ENCODE results near the gene LRRC38.

DNA sequence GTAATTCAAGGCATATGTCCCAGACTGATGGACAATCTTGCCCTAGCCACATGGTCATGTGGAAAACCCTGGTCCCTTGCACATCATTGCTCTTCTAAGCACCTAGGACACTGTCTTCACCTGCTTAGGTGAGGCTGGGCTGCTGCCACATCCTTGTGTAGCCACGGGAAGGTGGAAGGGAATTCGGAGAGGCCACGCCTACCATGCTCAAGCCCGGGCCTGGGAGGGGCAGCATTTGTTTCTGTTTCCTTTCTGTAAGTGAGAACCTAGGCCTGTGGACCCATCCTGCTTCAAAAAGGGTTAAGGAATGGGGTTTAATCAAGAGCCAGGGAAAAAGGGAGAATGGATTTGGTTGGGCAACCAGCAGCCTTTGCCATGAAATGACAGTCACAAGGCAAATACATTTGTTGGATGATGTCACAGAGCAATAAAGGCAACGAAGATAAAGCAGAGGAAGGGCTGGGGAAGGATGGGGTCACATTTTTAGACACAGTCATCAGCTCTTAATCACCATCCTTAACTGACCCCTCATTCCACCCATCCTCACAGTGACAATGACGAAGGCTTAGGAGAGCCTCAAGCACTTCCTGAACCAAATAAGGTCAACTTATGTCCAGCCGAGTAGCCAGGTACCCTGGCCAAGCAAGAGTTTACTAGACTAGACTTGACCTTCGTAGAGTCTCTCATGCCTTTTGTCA, 10.1 kb upstream of the LRRC38 start:
- TF ChIP-seq POLR2A (IDR thresholded peaks at IDR 0.05; ENCODE audit: borderline replicate concordance, extremely low read depth, insufficient read depth, insufficient read length) (no peak), YY1 (IDR thresholded peaks at IDR 0.05; ENCODE audit: extremely low read depth, insufficient replicate concordance, low read depth, low read length) (no peak), EZH2 (IDR thresholded peaks at IDR 0.05) (no peak), POLR2AphosphoS5 (IDR thresholded peaks at IDR 0.05; ENCODE audit: low read depth, low read length) (no peak), SIN3A (IDR thresholded peaks at IDR 0.05; ENCODE audit: low read depth) (no peak), ELF1 (IDR thresholded peaks at IDR 0.05; ENCODE audit: borderline replicate concordance, low read depth) (no peak), RAD21 (IDR thresholded peaks at IDR 0.05; ENCODE audit: low read depth) (no peak)
- TF ChIP-seq, protein P1, sequence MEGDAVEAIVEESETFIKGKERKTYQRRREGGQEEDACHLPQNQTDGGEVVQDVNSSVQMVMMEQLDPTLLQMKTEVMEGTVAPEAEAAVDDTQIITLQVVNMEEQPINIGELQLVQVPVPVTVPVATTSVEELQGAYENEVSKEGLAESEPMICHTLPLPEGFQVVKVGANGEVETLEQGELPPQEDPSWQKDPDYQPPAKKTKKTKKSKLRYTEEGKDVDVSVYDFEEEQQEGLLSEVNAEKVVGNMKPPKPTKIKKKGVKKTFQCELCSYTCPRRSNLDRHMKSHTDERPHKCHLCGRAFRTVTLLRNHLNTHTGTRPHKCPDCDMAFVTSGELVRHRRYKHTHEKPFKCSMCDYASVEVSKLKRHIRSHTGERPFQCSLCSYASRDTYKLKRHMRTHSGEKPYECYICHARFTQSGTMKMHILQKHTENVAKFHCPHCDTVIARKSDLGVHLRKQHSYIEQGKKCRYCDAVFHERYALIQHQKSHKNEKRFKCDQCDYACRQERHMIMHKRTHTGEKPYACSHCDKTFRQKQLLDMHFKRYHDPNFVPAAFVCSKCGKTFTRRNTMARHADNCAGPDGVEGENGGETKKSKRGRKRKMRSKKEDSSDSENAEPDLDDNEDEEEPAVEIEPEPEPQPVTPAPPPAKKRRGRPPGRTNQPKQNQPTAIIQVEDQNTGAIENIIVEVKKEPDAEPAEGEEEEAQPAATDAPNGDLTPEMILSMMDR (IDR thresholded peaks at IDR 0.05 in 2 of 3, conservative IDR thresholded peaks at IDR 0.05 in 1 of 3; ENCODE audit: borderline replicate concordance in 1 of 3, insufficient read depth in 1 of 3, low read depth in 2 of 3, low read length in 2 of 3): no peak
- TF ChIP-seq, protein P2, sequence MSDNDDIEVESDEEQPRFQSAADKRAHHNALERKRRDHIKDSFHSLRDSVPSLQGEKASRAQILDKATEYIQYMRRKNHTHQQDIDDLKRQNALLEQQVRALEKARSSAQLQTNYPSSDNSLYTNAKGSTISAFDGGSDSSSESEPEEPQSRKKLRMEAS (IDR thresholded peaks at IDR 0.05): no peak
